IMR-90 (cell line): ENCODE measurements around the gene PHAF1.

Experiments used
- BHLHE40 ChIP-seq: fragments of 150-350 bp; IDR thresholded peaks from 2 replicates; pipeline ENCODE4 v1.6.1; 2016; ENCODE audit warnings: mild to moderate bottlenecking, low read depth, low read length
- CEBPB ChIP-seq: IDR thresholded peaks from 2 replicates; pipeline ENCODE4 v1.6.1; 2012; ENCODE audit warnings: low read depth, low read length, improper control_type of control experiment
- CTCF ChIP-seq: conservative IDR thresholded peaks from 2 replicates; pipeline ENCODE4 v1.5.1; 2012; ENCODE audit warnings: mild to moderate bottlenecking, low read depth, low read length, improper control_type of control experiment
- ELK1 ChIP-seq: fragments of 150-350 bp; IDR thresholded peaks from 2 replicates; pipeline ENCODE4 v1.6.1; 2016; ENCODE audit warnings: low read depth, mild to moderate bottlenecking, low read length, moderate library complexity, borderline replicate concordance
- FOS ChIP-seq: fragments of 150-350 bp; IDR thresholded peaks from 2 replicates; pipeline ENCODE4 v1.6.1; 2016; ENCODE audit warnings: low read depth, low read length
- MAFK ChIP-seq: IDR thresholded peaks from 2 replicates; pipeline ENCODE4 v1.6.1; 2012; ENCODE audit warnings: low read depth, low read length, improper control_type of control experiment
- MXI1 ChIP-seq: IDR thresholded peaks from 2 replicates; pipeline ENCODE4 v1.6.1; 2012; ENCODE audit warnings: low read depth, mild to moderate bottlenecking, low read length, moderate library complexity, borderline replicate concordance
- POLR2A ChIP-seq: IDR thresholded peaks from 2 replicates; pipeline ENCODE4 v1.6.1; 2012; ENCODE audit warnings: mild to moderate bottlenecking, low read depth, low read length
- RAD21 ChIP-seq: IDR thresholded peaks from 2 replicates; pipeline ENCODE4 v1.6.1; 2012; ENCODE audit warnings: low read length, improper control_type of control experiment
- RCOR1 ChIP-seq: IDR thresholded peaks from 2 replicates; pipeline ENCODE4 v1.6.1; 2012; ENCODE audit warnings: mild to moderate bottlenecking, low read length, improper control_type of control experiment; ENCODE audit not compliant: insufficient replicate concordance
- RFX5 ChIP-seq: IDR thresholded peaks from 2 replicates; pipeline ENCODE4 v1.8.0; 2012; ENCODE audit warnings: low read depth, mild to moderate bottlenecking, low read length, moderate library complexity
- SMC3 ChIP-seq: fragments of 150-350 bp; IDR thresholded peaks from 2 replicates; pipeline ENCODE4 v1.6.1; 2016; ENCODE audit warnings: low read depth, mild to moderate bottlenecking, antibody characterized with exemption, low read length, moderate library complexity
- TF ChIP-seq, protein P1 (sequence below): fragments of 150-350 bp; IDR thresholded peaks from 2 replicates; pipeline ENCODE4 v1.6.1; 2017; ENCODE audit warnings: mild to moderate bottlenecking, antibody characterized with exemption, low read length, low read depth

GRCh38 chr16:67191995-67192681 lies 82.4 kb downstream of the PHAF1 start, which contains the start of gene E2F4:
- TF ChIP-seq CTCF (no peak), CEBPB (no peak), MXI1 (peak; percentile 79), BHLHE40 (peak; percentile 94), POLR2A (peak; percentile 67), RFX5 (no peak), RCOR1 (no peak), RAD21 (no peak), SMC3 (0 out of 2 replicates have a peak, but pooled peaks have one; percentile 12), ELK1 (no peak), MAFK (no peak), FOS (no peak)
- TF ChIP-seq, protein P1, sequence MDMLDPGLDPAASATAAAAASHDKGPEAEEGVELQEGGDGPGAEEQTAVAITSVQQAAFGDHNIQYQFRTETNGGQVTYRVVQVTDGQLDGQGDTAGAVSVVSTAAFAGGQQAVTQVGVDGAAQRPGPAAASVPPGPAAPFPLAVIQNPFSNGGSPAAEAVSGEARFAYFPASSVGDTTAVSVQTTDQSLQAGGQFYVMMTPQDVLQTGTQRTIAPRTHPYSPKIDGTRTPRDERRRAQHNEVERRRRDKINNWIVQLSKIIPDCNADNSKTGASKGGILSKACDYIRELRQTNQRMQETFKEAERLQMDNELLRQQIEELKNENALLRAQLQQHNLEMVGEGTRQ = peak; percentile 65; the same call in 1 of the 2 replicates
